ENCODE data around the gene PLEKHG3.

The PLEKHG3 gene

DNA sequence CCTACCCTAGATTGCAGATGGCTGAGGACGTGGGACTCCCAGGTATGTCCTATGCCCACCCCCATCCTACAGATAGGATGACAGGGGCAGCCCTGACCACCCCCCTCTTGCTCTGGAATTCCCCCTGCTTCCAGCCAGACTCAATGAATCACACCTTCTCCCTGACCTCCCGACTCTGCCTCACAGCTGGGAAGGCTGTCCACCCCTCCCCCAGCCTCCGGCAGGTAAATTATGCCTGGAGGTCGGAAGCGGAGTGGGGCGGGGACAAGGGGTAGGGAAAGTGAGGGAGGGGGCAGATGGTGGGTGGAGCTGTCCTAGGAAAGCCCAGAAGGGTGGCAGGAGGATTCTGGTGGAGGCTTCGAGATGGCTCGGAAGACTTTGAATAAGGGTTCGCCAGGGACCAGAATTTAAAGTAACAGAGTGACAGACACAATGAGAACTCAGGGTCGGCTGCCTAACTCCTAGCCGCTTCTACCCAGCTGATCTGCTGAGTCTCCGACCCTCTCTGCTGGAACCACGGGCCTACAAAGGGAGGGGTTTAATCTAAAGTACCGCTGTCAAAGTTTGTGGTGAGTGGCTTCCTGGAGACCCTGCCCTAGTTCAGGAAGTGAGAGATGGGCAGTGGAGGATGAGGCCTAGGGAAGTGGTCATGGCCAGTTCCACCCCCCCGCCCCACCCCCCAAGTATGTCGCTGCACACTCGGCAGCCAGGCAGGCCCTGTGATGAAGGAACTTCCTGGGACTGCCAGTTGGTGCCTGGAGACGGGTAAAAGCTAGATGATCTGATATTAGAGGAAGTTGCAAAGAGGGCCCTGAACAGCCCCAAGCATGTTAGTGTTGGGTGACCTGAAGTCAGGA lies 4.2 kb downstream of the PLEKHG3 start:
- no peak overlapping the region for H3K27ac ChIP-seq
- TF ChIP-seq, protein P1, sequence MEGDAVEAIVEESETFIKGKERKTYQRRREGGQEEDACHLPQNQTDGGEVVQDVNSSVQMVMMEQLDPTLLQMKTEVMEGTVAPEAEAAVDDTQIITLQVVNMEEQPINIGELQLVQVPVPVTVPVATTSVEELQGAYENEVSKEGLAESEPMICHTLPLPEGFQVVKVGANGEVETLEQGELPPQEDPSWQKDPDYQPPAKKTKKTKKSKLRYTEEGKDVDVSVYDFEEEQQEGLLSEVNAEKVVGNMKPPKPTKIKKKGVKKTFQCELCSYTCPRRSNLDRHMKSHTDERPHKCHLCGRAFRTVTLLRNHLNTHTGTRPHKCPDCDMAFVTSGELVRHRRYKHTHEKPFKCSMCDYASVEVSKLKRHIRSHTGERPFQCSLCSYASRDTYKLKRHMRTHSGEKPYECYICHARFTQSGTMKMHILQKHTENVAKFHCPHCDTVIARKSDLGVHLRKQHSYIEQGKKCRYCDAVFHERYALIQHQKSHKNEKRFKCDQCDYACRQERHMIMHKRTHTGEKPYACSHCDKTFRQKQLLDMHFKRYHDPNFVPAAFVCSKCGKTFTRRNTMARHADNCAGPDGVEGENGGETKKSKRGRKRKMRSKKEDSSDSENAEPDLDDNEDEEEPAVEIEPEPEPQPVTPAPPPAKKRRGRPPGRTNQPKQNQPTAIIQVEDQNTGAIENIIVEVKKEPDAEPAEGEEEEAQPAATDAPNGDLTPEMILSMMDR (conservative IDR thresholded peaks at IDR 0.05), result no peak
- no peak for TF ChIP-seq ZFX (IDR thresholded peaks at IDR 0.05)

DNA sequence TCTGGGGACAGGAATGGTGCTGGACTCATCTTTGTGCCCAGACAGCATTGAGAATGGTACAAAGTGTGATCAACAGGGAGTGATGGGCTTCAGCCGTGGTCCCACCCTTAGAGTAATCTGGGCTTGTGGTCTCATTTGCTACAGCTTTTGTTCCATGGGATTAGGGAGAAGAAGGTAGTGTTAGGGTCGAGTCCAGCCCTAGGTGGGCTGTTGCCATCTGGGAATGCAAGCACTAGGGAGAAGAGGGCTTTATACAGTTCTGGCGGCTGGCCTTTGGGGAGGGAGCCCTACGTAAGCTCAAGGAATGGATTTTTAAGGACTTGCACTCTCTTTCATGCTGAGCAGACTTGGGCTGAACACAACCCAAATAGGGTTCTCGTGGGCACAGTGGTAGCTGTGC lies 4.9 kb downstream of the PLEKHG3 start:
- TF ChIP-seq, protein P1 (conservative IDR thresholded peaks at IDR 0.05), result no peak
- no peak for TF ChIP-seq ZFX (IDR thresholded peaks at IDR 0.05)
- no peak overlapping the region for H3K27ac ChIP-seq

DNA sequence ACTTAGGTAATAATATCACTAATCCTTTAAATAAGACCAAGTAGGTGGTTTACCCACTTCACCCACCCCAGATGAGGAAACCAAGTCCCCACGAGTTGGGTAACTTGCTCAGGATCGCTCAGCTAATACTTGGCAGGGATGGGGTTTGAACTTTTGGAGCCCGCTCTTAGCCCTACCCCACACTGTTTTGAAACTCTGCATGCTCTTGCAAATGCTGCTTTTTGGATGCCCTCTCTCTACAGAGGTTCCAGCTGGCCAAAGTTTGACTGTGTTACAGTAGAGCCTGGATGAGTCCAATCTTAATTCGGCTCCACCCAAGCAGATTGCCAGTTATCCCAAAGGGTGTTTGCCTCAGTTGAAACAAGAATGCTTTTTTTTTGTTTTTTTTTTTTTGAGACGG lies 6.8 kb downstream of the PLEKHG3 start:
- TF ChIP-seq, protein P1 (conservative IDR thresholded peaks at IDR 0.05), result no peak
- no peak for TF ChIP-seq ZFX (IDR thresholded peaks at IDR 0.05)
- no peak overlapping the region for H3K27ac ChIP-seq

DNA sequence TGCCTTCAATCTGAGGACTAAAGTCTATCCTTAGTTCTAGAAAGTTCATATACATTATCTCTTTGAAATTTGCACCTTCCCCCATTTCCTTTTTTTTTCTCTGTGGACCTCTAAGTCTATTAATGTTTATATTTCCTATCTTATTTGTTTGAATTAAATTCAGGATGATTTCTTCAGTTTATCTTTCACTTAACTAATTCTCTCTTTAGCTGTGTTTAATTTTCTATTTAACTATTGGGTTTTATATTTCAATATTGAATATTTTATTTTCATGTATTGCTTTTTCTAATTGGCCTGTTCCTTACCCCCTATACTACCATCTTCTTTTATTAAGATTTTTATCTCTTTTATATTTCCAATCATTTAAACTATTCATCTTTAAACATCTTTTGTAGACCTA lies 9.5 kb downstream of the PLEKHG3 start:
- TF ChIP-seq, protein P1 (conservative IDR thresholded peaks at IDR 0.05), result no peak
- no peak for TF ChIP-seq ZFX (IDR thresholded peaks at IDR 0.05)
- H3K27ac ChIP-seq, result no peak overlapping the region

DNA sequence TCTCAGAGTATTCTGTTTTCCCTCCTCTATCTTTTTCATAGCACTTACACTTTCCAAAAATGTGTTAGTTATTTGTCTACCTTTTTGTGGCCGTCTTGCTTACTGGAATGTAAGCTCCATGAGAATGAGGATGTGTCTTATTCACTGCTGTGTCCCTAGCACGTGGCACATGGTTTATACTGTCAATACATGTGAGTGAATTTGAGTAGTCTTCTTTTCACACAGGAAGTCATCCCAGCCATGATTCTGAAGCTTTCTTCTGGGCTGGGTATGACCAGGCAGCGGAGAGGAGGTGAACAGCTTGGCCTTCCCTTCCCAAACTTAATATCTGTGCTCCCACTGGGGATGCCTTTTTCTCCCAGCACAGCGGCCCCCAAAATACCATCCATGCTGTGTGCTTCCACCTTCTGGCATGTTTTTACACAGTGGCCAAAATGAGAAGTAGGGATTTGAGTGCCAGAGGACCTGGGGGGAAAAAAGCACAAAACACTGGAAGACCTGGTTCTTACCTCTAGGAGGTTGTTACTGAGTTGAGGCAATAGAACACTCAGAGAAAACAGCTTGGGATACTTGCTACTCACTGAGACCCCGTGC lies 10.3 kb downstream of the PLEKHG3 start:
- H3K27ac ChIP-seq, result no peak overlapping the region
- TF ChIP-seq ZFX (IDR thresholded peaks at IDR 0.05), result no peak
- TF ChIP-seq, protein P1 (conservative IDR thresholded peaks at IDR 0.05), result no peak

DNA sequence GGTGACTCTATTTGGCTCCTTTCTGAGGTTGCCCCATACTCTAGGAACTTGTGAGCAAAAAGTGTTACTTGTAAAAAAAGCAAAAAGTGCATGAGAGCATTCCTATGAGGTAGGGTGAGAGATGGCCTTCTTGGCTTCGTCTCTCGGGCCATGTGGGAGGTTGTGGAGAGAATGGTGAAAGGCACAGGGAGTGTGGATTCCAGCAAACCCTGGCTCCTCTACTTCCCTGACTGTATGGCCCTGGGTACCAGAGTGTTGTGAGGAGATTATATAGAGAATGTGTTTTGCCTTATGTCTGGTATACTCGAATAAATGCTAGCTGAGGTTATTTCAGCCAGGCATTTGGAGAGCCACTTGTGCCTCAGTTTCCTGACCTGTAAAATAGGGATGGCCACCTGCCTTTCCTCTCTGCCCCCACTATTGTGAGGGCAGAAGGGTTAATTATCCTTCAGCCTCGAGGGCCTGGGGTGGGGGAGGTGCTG lies 11.0 kb downstream of the PLEKHG3 start:
- TF ChIP-seq, protein P1 (conservative IDR thresholded peaks at IDR 0.05), result no peak
- no peak for TF ChIP-seq ZFX (IDR thresholded peaks at IDR 0.05)
- no peak overlapping the region for H3K27ac ChIP-seq

Measured in C4-2B (cell line).